ENCODE data around the gene CCDC141.

GRCh38 chr2:179097131-179097530 is 47.2 kb upstream of the CCDC141 start:
- no peak for TF ChIP-seq POLR2A (IDR thresholded peaks at IDR 0.05)
- TF ChIP-seq, protein P1, sequence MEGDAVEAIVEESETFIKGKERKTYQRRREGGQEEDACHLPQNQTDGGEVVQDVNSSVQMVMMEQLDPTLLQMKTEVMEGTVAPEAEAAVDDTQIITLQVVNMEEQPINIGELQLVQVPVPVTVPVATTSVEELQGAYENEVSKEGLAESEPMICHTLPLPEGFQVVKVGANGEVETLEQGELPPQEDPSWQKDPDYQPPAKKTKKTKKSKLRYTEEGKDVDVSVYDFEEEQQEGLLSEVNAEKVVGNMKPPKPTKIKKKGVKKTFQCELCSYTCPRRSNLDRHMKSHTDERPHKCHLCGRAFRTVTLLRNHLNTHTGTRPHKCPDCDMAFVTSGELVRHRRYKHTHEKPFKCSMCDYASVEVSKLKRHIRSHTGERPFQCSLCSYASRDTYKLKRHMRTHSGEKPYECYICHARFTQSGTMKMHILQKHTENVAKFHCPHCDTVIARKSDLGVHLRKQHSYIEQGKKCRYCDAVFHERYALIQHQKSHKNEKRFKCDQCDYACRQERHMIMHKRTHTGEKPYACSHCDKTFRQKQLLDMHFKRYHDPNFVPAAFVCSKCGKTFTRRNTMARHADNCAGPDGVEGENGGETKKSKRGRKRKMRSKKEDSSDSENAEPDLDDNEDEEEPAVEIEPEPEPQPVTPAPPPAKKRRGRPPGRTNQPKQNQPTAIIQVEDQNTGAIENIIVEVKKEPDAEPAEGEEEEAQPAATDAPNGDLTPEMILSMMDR (IDR thresholded peaks at IDR 0.05): no peak
